ENCODE results near the gene PABPN1L. TPM values are rescaled to one million over a fixed set of nuclear protein-coding genes. Genes with fewer than 3 reads are reported as not detected.

PABPN1L gene
- total and polyA plus RNA-seq, 2 donors (not counting 3 experiments of a cell fraction or from before 2014, with no cell fraction given): not detected

GRCh38 chr16:88880226-88881006 lies 14.0 kb upstream of the PABPN1L start:
- no TSS peak for BruUV-seq (replicated peaks)
- POLR2A ChIA-PET: no interaction called here
- dilution Hi-C loops (cut with MboI; ENCODE audit: extremely low pct_ligation_motif_present, low sequenced_read_pairs): no loop called here

More at GRCh38 chr16:88880226-88881006, 14.0 kb upstream of the PABPN1L start:
- no peaks in the 10 kb centered on the region for H3K9me3 ChIP-seq (replicated peaks; ENCODE audit: control insufficient read depth, insufficient read depth, low read length)
- no peaks in the 10 kb centered on the region for H3K4me1 ChIP-seq (ENCODE audit: control insufficient read depth, extremely low read depth, insufficient read depth, low read length)
- DNase-seq (ENCODE audit: low read depth, low spot score): no peak
- H2AFZ ChIP-seq (ENCODE audit: low read depth, low read length): no peak overlapping the region
- H3K4me3 ChIP-seq (replicated peaks in 1 of 3; ENCODE audit: insufficient read depth in 1 of 3, low read depth in 1 of 3, low read length in 3 of 3): no peak overlapping the region
- H3K79me2 ChIP-seq (ENCODE audit: control insufficient read depth, insufficient read depth, low read length): no peaks in the 10 kb centered on the region
- no peak for TF ChIP-seq GATA2 (IDR thresholded peaks at IDR 0.05; ENCODE audit: insufficient read depth, insufficient read length, low read depth, low read length)
- TF ChIP-seq MAX (IDR thresholded peaks at IDR 0.05; ENCODE audit: insufficient read depth, insufficient read length): no peak
- no peak for TF ChIP-seq EZH2 (IDR thresholded peaks at IDR 0.05; ENCODE audit: borderline replicate concordance, low read depth, low read length, severe bottlenecking)
- TF ChIP-seq POLR2A (IDR thresholded peaks at IDR 0.05; ENCODE audit: low read depth, low read length): no peak
- TF ChIP-seq CTCF (IDR thresholded peaks at IDR 0.05; ENCODE audit: extremely low read depth in 1 of 2, insufficient read depth in 1 of 2, low read depth in 1 of 2, low read length in 2 of 2): no peak
- TF ChIP-seq POLR2AphosphoS5 (IDR thresholded peaks at IDR 0.05; ENCODE audit: insufficient read depth, low read depth, low read length): no peak
- TF ChIP-seq JUN (IDR thresholded peaks at IDR 0.05; ENCODE audit: borderline replicate concordance, insufficient read depth, insufficient read length, low read depth): no peak
- no peak for TF ChIP-seq FOS (IDR thresholded peaks at IDR 0.05; ENCODE audit: borderline replicate concordance, insufficient read depth, low read length)
- no peak for TF ChIP-seq MYC (IDR thresholded peaks at IDR 0.05; ENCODE audit: low read depth, low read length)
- no peak overlapping the region for H3K4me2 ChIP-seq (ENCODE audit: insufficient read depth, low read length)
- H3K9ac ChIP-seq (replicated peaks; ENCODE audit: extremely low read depth, insufficient read depth, low read length): no peak overlapping the region
- intact Hi-C loops (cut with micrococcal nuclease): no loop called here
- no peaks in the 10 kb centered on the region for H3K27me3 ChIP-seq (ENCODE audit: control insufficient read depth in 2 of 2, insufficient read depth in 2 of 2, low read length in 2 of 2)
- CTCF ChIA-PET: no interaction called here
- no peak for FAIRE-seq
- H3K27ac ChIP-seq (ENCODE audit: insufficient read depth, low read depth, low read length): no peak overlapping the region
- no peaks in the 10 kb centered on the region for H4K20me1 ChIP-seq (replicated peaks; ENCODE audit: control insufficient read depth, extremely low read depth, insufficient read depth, low read length)
- no peaks in the 10 kb centered on the region for H3K9me1 ChIP-seq (replicated peaks; ENCODE audit: control insufficient read depth, extremely low read depth, insufficient read depth, low read length)
- no peaks in the 10 kb centered on the region for H3K36me3 ChIP-seq (ENCODE audit: control insufficient read depth in 2 of 2, extremely low read depth in 1 of 2, insufficient read depth in 2 of 2, low read length in 2 of 2)

All from endothelial cell of umbilical vein (primary cell).